Erythroblast (primary cell): ENCODE data around the gene MACROD2.

Source experiments
- DNase-seq, 2 experiments: peaks; one replicate each; lab custom pipeline; 2025; lab: John Stamatoyannopoulos, UW
- GATA1 ChIP-seq: IDR thresholded peaks from 2 replicates; pipeline ENCODE4 v1.6.1; 2011; ENCODE audit warnings: low read depth, mild to moderate bottlenecking, control low read depth, low read length, moderate library complexity
- POLR2A ChIP-seq: IDR thresholded peaks from 2 replicates; pipeline ENCODE4 v1.6.1; 2011; ENCODE audit warnings: mild to moderate bottlenecking, low read length

Gene MACROD2

DNA sequence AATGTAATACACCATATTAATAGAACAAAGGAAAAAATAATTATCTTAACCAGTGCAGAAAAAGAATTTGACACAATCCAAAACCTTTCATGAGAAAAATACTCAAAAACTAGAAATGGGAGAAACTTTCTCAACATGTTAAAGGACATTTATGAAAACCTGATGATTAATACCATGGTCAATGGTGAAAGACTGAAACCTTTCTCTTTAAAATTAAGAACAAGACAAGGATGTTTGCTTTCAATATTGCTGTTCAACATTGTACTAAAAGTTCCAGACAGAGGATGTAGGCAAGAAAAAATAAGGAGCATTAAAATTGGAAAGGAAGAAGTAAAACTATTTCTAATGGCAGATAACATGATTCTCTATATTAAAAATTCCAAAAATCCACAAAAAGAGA, 1323.4 kb downstream of the MACROD2 start:
- no peak for DNase-seq
- TF ChIP-seq POLR2A (no peak), GATA1 (no peak)

DNA sequence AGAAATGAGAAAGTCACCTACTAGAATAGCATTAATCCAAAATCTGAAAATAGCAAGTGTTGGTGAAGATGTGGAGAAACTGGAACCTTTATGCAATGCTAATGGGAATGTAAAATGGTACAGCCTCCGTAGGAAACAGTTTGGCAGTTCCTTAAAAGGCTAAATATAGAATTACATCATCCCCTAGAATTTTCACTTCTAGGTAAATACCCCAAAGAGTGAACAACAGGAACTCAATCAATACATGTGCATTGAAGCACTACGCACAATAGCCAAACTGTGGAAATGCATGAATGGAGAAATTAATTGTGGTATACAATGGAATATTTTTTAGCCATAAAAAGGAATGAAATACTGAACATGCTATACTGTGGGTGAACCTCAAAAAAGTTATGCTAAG, 1324.1 kb downstream of the MACROD2 start:
- no peak for DNase-seq
- TF ChIP-seq POLR2A (no peak), GATA1 (no peak)

DNA sequence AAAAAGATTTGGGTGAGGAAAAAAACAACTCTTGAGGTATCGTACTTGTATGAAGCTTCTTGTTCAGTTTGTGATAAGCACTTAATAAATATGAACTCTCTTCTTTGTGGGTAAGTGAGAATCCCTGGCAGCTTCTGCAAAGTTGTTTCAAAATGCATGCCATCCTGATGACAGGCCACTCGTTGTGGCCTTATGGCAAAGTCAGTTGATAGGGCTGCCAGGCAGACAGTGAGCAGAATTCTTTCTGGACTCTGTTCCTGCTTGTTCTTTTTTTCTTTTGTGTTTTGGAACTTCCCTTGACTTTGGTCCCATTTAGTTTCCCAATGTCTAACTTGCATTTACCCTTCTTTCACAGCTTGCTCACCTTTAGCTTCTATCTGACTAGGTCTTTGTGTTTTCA, 1325.6 kb downstream of the MACROD2 start:
- TF ChIP-seq GATA1 (no peak), POLR2A (no peak)

DNA sequence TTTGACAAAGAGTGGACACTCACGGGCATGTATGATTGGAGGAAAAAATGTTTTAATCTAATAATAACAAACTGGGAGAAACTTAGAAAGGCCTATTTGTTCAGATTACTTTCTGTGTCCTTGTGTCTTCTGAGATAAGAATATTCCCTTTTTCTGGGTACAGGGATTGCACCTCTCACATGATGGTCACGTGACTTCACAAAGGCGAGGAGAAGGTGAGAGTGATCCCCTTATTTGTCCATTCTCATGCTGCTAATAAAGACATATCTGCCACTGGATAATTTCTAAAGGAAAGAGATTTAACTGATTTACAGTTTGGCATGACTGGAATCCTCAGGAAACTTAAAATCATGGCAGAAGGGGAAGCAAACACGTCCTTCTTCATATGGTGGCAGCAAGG, 1331.8 kb downstream of the MACROD2 start:
- TF ChIP-seq GATA1 (no peak), POLR2A (no peak)
- DNase-seq: no peak

More for the DNA sequence above, 1325.6 kb downstream of the MACROD2 start:
- no peak for DNase-seq

DNA sequence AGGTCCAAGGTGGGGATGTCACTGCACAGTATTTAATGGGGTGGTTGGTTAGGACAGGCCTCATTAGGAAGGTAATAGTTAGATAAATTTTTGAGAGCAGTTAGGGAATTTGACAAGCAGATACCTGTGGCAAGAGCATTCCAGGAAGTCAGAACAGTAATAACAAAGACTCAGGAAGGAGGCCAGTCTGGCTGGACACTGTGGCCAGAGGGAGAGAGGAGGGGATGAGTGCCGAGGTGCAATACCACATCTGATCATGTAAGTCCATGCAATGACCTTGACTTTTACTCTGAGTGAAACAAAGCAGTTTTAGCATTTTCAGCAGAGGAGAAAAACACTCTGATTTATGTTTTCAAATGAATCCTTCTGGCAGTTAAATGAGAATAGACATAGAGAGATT, 1332.8 kb downstream of the MACROD2 start:
- no peak for TF ChIP-seq POLR2A
- TF ChIP-seq GATA1: no peak
- no peak for DNase-seq

DNA sequence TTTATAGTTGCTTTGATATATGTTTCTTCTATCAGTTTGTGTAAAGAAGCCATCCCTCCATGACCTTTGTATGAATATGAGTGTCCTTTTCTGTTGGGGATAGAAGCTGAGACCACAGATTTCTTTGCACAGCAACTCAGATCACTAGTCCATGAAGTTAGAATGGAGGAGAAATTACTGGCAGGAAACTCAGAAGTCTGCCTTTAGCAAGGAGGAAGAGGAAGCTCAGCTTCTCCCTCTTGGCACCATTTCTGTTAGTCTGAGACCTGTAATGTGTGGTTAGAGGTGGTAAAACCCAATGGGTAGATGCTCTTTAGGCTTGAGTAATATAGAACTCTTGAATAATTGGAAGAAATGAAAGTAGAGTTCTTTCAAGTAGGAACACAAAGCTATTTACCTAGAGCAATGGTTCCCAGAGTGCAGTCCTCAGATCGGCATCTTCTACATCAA, 1337.4 kb downstream of the MACROD2 start:
- no peak for TF ChIP-seq POLR2A
- TF ChIP-seq GATA1: no peak
- no peak for DNase-seq

DNA sequence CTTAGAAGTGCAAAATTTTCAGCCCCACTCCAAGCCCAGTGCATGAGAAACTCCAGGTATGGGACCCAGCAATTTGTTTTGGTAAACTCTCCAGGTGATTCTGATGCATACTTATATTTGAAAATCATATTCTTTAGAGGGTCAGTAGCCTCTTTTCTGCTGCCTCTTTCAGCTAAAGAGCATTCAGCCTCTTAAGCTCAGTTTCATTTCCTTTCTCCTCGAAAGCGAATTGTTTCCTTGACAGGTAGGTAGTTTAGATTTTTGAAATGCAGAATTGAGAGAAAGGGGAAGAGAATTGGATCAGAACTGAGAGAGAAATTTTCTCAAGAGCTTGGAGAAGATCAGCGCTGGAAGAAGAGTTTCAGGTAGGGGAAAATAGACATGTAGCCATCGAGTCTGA, 1337.9 kb downstream of the MACROD2 start:
- no peak for DNase-seq
- TF ChIP-seq GATA1 (no peak), POLR2A (no peak)

DNA sequence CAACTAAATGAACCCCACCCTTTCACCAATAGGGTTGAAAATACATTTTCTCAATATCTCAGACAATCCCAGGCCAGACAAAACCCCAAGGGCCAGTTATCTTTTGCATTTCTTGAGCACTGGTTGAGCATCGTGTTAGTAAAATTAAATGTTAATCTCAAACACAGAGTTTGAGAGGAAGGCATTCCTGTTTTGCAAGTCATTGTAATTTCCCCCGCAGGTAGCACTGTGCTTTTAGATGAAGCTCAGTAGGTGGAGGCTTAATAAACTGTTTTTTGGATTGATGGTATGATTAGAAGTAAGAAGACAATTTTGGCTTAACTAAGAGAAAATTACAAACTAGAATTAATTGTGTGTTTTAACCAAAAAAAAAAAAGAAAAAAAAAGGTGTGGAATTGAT, 1340.7 kb downstream of the MACROD2 start:
- TF ChIP-seq POLR2A (no peak), GATA1 (no peak)
- DNase-seq: no peak

DNA sequence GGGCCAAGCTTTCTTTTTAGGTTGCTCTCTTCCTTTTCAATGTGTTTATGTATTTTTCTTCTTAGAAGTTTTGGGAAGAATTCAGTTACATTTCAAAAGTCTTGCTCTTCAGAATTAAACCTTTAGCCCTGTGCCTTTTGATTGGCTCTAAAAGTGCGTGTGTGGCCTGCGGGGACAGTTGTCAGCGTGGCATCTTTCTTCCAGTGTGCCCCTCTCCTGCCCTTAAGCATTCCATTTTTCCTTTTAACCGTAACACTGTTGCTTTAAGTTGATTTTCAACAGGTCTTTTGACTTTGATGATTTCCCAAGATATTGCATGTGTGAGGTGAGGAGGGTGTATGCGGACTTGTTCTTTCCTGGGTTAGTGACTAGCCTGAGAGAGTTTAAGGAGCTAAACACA, 1341.2 kb downstream of the MACROD2 start:
- TF ChIP-seq GATA1: no peak
- no peak for TF ChIP-seq POLR2A
- no peak for DNase-seq

DNA sequence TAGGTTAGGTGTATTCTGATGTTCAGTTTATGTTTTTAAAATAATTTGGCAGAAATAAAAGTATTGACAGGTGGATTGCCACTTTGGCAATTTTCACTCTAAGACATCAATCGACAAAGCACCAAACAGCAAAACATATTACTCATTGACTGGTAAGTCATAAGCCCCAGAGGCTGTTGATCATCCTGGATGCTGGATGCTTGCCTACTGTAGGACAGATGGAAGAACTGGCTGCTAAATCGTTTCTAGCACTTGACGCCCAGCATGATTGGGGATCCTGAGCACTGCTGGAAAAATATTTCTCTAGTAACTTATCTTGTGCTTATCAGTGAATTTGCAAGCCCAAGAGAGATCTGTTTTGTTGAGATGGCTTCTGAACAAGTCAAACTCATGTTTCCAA, 1343.9 kb downstream of the MACROD2 start:
- no peak for TF ChIP-seq GATA1
- no peak for TF ChIP-seq POLR2A
- no peak for DNase-seq

DNA sequence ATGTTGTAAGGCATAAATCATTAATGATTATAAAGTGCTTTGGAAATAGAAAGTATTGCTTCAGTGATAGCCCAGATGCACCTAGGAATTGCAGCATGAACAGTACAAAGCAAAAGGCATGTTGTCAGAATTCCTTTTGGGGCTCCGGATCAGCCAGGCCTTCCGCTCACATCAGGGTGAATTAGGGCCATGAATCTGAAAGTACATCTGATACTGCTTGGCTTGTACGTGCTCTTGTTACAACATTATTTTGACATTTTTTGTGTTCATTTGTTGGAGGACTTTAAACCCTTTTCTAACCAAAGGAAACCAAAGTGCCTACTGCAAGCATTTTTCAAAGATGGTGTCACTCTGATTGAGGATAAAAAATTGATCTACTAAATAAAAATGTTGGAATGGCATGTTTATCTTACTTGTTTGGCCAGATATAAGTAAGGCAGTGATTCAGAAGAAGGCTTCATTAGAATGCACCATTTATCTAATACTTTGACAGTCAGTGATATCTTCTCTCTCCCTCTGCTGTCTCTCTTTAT, 1347.7 kb downstream of the MACROD2 start:
- TF ChIP-seq POLR2A: no peak
- no peak for TF ChIP-seq GATA1
- DNase-seq: no peak

DNA sequence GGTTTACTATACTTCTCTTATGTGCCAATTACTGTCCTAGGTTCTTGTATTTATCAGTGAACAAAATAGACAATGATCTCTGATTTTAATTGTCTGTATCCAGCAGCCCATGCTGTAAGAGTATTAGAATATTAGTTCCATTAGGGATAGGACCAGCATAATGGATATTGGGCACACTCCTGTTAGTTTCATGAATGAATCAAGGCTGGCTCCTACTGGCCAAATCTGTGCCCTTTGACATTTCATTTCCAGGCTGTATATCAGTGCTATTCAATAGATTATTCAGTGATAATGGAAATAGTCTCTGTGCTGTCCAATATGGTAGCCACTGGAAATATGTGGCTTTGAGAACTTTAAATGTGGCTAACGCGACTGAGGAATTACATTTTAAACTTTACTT, 1350.0 kb downstream of the MACROD2 start:
- no peak for TF ChIP-seq POLR2A
- no peak for TF ChIP-seq GATA1
- DNase-seq: no peak

DNA sequence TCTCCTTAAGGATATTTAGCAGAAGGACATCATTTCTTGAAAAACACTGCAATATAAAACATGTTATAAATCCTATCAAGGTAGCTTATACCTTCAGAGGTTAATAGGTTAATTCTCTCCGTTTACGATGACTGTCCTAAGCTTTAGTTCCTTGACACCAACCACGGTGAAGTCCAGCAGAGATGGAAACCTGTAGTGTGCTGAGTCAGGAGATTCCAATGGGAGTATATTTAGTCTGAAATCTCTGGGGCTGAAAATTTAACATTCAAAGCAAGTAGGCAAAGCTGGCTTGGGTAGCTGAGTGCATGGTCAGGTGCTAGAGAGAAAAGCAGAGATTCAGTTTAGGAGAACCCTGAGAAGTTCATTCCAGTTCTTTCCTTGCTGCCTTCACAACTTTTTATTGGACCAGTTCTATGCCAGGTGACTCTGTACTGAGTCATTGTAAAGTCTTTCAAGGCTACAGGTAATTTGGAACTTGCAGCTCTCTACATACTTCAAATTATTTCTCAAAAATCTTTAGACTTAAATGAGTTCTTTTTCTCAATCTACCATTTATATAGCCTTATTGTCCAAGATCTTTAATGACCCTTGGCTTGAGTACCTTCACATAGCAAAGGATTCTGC, 1351.5 kb downstream of the MACROD2 start:
- TF ChIP-seq POLR2A: no peak
- no peak for TF ChIP-seq GATA1
- no peak for DNase-seq

DNA sequence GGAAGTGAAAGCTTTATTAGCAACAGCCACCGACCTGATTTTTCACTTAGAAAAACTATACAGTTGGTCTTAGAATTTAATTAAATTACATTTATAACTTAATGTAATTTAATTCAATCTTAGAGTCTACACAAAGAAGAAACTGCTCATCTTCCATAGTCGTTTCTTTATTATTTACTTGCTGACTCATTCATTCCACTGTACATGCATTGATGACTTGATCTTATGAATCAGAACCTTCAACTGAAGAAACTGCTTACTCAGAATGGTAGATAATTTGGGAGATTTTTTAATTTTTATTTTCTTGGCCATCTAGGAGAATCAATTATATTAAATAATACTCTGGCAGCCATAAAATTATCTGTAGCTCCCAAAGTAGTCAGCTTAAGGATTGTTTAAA, 1363.7 kb downstream of the MACROD2 start:
- no peak for TF ChIP-seq POLR2A
- TF ChIP-seq GATA1: no peak
- DNase-seq: no peak

DNA sequence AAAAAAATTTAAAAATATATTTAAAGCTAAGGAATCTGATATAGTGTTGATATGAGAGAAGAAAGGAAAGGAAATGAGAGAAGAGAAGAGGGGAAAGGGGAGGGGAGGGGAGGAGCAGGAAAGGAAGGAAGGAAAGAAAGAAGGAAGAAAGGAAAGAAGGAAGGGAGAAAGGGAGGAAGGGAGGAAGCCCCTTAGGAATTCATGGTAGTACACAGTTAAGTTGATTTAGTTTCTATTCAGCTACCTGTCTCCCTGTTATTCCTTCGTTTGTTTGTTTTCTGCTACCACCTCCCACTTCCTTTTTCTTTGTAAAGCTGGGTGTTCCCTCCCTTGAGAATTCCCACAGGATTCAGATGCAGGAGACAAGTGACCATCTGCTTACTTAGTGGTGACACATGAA, 1367.5 kb downstream of the MACROD2 start:
- TF ChIP-seq GATA1: no peak
- no peak for TF ChIP-seq POLR2A
- DNase-seq: no peak

DNA sequence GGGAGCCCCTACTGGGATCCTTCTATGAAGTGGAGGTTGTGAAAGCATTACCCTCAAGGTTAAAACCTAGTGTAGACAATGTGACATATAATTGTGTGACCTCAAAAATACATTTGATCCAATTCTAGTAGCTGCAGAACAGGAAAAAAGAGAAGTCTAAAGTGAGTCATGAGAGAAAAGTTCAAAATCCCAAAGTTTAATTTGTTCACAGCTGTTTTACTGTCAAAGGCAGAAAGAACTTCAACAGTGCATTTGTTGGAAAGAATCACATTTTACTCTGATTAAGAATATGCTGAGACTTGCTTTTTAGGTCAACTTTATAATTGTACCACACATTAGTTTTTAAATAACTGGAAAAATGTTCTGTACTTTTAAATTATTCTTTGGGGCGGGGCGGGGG, 1369.5 kb downstream of the MACROD2 start:
- DNase-seq: no peak
- TF ChIP-seq POLR2A: no peak
- no peak for TF ChIP-seq GATA1
